Type B pancreatic cell (in vitro differentiated cells): ENCODE measurements around the gene NYAP2. TPM values are rescaled to one million over a fixed set of nuclear protein-coding genes. Genes with fewer than 3 reads are reported as not detected.

Experiments used
- DNase-seq: peaks from one replicate; pipeline ENCODE4 v3.0.0; 2021; ENCODE audit warnings: mixed read lengths; ENCODE audit not compliant: unreplicated experiment; ENCODE audit errors: extremely low spot score
- H3K27ac Mint-ChIP-seq: 2 replicates; pipeline ENCODE4 v1.8.0; 2021; ENCODE audit warnings: mild to moderate bottlenecking, mixed read lengths
- H3K27me3 Mint-ChIP-seq: 2 replicates; pipeline ENCODE4 v1.8.0; 2021; ENCODE audit warnings: mixed read lengths
- H3K36me3 Mint-ChIP-seq: 2 replicates; pipeline ENCODE4 v1.8.0; 2021; ENCODE audit warnings: mixed read lengths
- H3K4me1 Mint-ChIP-seq: one replicate; pipeline ENCODE4 v1.8.0; 2021; ENCODE audit warnings: mixed read lengths; ENCODE audit not compliant: unreplicated experiment
- H3K4me3 Mint-ChIP-seq: 2 replicates; pipeline ENCODE4 v1.8.0; 2021; ENCODE audit warnings: mild to moderate bottlenecking, mixed read lengths
- H3K9me3 Mint-ChIP-seq: 2 replicates; pipeline ENCODE4 v1.8.0; 2021; ENCODE audit warnings: mixed read lengths
- CTCF ChIP-seq: fragments of 200-600 bp; sonication (generic); conservative IDR thresholded peaks from 2 replicates; pipeline ENCODE4 v1.5.0; 2021; ENCODE audit warnings: antibody characterized with exemption, mild to moderate bottlenecking
- total RNA-seq: library from RNA; stranded (reverse); gene quantifications from 2 replicates; pipeline ENCODE4 v1.2.1, GENCODE V29; 2021; ENCODE audit warnings: low replicate concordance

The NYAP2 gene
- total RNA-seq, 1 donor from 2014 or later: 0.46 TPM

GRCh38 chr2:225599856-225600255 lies 200.3 kb downstream of the NYAP2 start:
- no peaks in the 10 kb centered on the region for H3K36me3 Mint-ChIP-seq
- DNase-seq: no peak
- no peak overlapping the region for H3K4me3 Mint-ChIP-seq
- H3K4me1 Mint-ChIP-seq: no peaks in the 10 kb centered on the region
- peaks cover 6% of the 10 kb centered on the region for H3K9me3 Mint-ChIP-seq
- H3K27me3 Mint-ChIP-seq: no peaks in the 10 kb centered on the region
- no peak overlapping the region for H3K27ac Mint-ChIP-seq
- no peak for TF ChIP-seq CTCF

GRCh38 chr2:225600444-225600843 lies 200.9 kb downstream of the NYAP2 start:
- TF ChIP-seq CTCF: no peak
- H3K9me3 Mint-ChIP-seq: peaks cover 6% of the 10 kb centered on the region
- no peaks in the 10 kb centered on the region for H3K4me1 Mint-ChIP-seq
- no peak overlapping the region for H3K27ac Mint-ChIP-seq
- H3K27me3 Mint-ChIP-seq: no peaks in the 10 kb centered on the region
- no peak for DNase-seq
- H3K36me3 Mint-ChIP-seq: no peaks in the 10 kb centered on the region
- no peak overlapping the region for H3K4me3 Mint-ChIP-seq

GRCh38 chr2:225600865-225601264 lies 201.4 kb downstream of the NYAP2 start:
- Mint-ChIP-seq H3K36me3 (no peaks in the 10 kb centered on the region), H3K27me3 (no peaks in the 10 kb centered on the region), H3K4me1 (no peaks in the 10 kb centered on the region), H3K27ac (no peak overlapping the region), H3K4me3 (no peak overlapping the region), H3K9me3 (peaks cover 6% of the 10 kb centered on the region)
- TF ChIP-seq CTCF: no peak
- no peak for DNase-seq

- H3K9me3 Mint-ChIP-seq: peaks cover 6% of the 10 kb centered on the region
- H3K27me3 Mint-ChIP-seq: no peaks in the 10 kb centered on the region
- DNase-seq: no peak
- H3K27ac Mint-ChIP-seq: no peak overlapping the region
- TF ChIP-seq CTCF: no peak
- no peaks in the 10 kb centered on the region for H3K36me3 Mint-ChIP-seq
- no peak overlapping the region for H3K4me3 Mint-ChIP-seq
- no peaks in the 10 kb centered on the region for H3K4me1 Mint-ChIP-seq
Observed at GRCh38 chr2:225602205-225602604, 202.7 kb downstream of the NYAP2 start.

- no peak for DNase-seq
- no peaks in the 10 kb centered on the region for H3K4me1 Mint-ChIP-seq
- no peaks in the 10 kb centered on the region for H3K36me3 Mint-ChIP-seq
- H3K4me3 Mint-ChIP-seq: no peak overlapping the region
- H3K9me3 Mint-ChIP-seq: no peaks in the 10 kb centered on the region
- H3K27me3 Mint-ChIP-seq: no peaks in the 10 kb centered on the region
- H3K27ac Mint-ChIP-seq: no peak overlapping the region
- TF ChIP-seq CTCF: no peak
Observed at GRCh38 chr2:225608136-225608535, 208.6 kb downstream of the NYAP2 start.

GRCh38 chr2:225612636-225613035 lies 213.1 kb downstream of the NYAP2 start:
- no peaks in the 10 kb centered on the region for H3K4me1 Mint-ChIP-seq

More at GRCh38 chr2:225612636-225613035, 213.1 kb downstream of the NYAP2 start:
- no peak for TF ChIP-seq CTCF
- no peaks in the 10 kb centered on the region for H3K36me3 Mint-ChIP-seq
- DNase-seq: no peak
- H3K9me3 Mint-ChIP-seq: no peaks in the 10 kb centered on the region
- H3K27ac Mint-ChIP-seq: no peak overlapping the region
- H3K27me3 Mint-ChIP-seq: no peaks in the 10 kb centered on the region
- no peak overlapping the region for H3K4me3 Mint-ChIP-seq
